ENCODE data around the gene MYOG. TPM values are rescaled to one million over a fixed set of nuclear protein-coding genes. Genes with fewer than 3 reads are reported as not detected.

The MYOG gene
- total RNA-seq, 2 donors from 2014 or later, result 4.4 TPM; not detected in 1

GRCh38 chr1:203040513-203041275, 45.1 kb downstream of the MYOG start:
- intact Hi-C loops (cut with DNase I), result loop anchor here (2.0 kb wide), 1 partner anchor 132 kb away; no protein-coding TSS in a partner anchor

GRCh38 chr1:203039609-203040512, 46.0 kb downstream of the MYOG start:
- H3K27me3 ChIP-seq (replicated peaks; ENCODE audit: insufficient read depth), result peaks cover 2% of the 10 kb centered on the region
- 60% methylated on average over 11 of the region's 11 CpGs for WGBS
- H3K4me3 ChIP-seq, result no peak overlapping the region
- H3K36me3 ChIP-seq, result no peaks in the 10 kb centered on the region
- DNase-seq (ENCODE audit: low spot score), result no peak
- H3K9me3 ChIP-seq, result no peaks in the 10 kb centered on the region
- H3K4me1 ChIP-seq (replicated peaks), result no peaks in the 10 kb centered on the region
- intact Hi-C loops (cut with DNase I), result loop anchor here (1.0 to 5.0 kb wide), 4 partner anchors 79 to 232 kb away; no protein-coding TSS in a partner anchor
- no peak overlapping the region for H3K27ac ChIP-seq
- TF ChIP-seq POLR2A (IDR thresholded peaks at IDR 0.05) (no peak), POLR2AphosphoS5 (IDR thresholded peaks at IDR 0.05) (no peak), CTCF (IDR thresholded peaks at IDR 0.05) (no peak)

More at GRCh38 chr1:203040513-203041275, 45.1 kb downstream of the MYOG start:
- no peaks in the 10 kb centered on the region for H3K4me1 ChIP-seq (replicated peaks)
- no peak overlapping the region for H3K4me3 ChIP-seq
- no peaks in the 10 kb centered on the region for H3K9me3 ChIP-seq
- WGBS, result 64% methylated on average over 5 of the region's 5 CpGs
- H3K36me3 ChIP-seq, result no peaks in the 10 kb centered on the region
- no peak overlapping the region for H3K27ac ChIP-seq
- peaks cover 2% of the 10 kb centered on the region for H3K27me3 ChIP-seq (replicated peaks; ENCODE audit: insufficient read depth)
- no peak for TF ChIP-seq CTCF (IDR thresholded peaks at IDR 0.05)
- no peak for DNase-seq (ENCODE audit: low spot score)

- Histone ChIP-seq H3K36me3 (no peaks in the 10 kb centered on the region), H3K4me3 (no peak overlapping the region), H3K9me3 (no peaks in the 10 kb centered on the region), H3K27me3 (replicated peaks; ENCODE audit: insufficient read depth) (peaks cover 2% of the 10 kb centered on the region), H3K27ac (no peak overlapping the region), H3K4me1 (replicated peaks) (no peaks in the 10 kb centered on the region)
- DNase-seq (ENCODE audit: low spot score), result peak; percentile 66
- intact Hi-C loops (cut with DNase I), result loop anchor here (1.0 to 5.0 kb wide), 3 partner anchors 80 to 233 kb away; no protein-coding TSS in a partner anchor
- WGBS, result 58% methylated on average over 21 of the region's 22 CpGs
- peak; percentile 19 for TF ChIP-seq POLR2AphosphoS5 (IDR thresholded peaks at IDR 0.05)
- TF ChIP-seq POLR2A (IDR thresholded peaks at IDR 0.05), result no peak
- peak; percentile 67 to 90 (median 80) for TF ChIP-seq CTCF (IDR thresholded peaks at IDR 0.05)
Observed at GRCh38 chr1:203038891-203039608, 46.8 kb downstream of the MYOG start.

- H3K36me3 ChIP-seq, result no peaks in the 10 kb centered on the region
- no peaks in the 10 kb centered on the region for H3K27me3 ChIP-seq (replicated peaks; ENCODE audit: insufficient read depth)
- TF ChIP-seq POLR2A (IDR thresholded peaks at IDR 0.05), result no peak
- no peak for TF ChIP-seq POLR2AphosphoS5 (IDR thresholded peaks at IDR 0.05)
- TF ChIP-seq CTCF (IDR thresholded peaks at IDR 0.05), result no peak
- WGBS, result 22% methylated on average over 9 of the region's 9 CpGs
- DNase-seq (ENCODE audit: low spot score), result no peak
- intact Hi-C loops (cut with DNase I), result loop anchor here (2.0 to 5.0 kb wide), 2 partner anchors 81 to 234 kb away; no protein-coding TSS in a partner anchor
- no peak overlapping the region for H3K27ac ChIP-seq
- H3K9me3 ChIP-seq, result no peaks in the 10 kb centered on the region
- no peak overlapping the region for H3K4me3 ChIP-seq
- no peaks in the 10 kb centered on the region for H3K4me1 ChIP-seq (replicated peaks)
Observed at GRCh38 chr1:203038217-203038741, 47.5 kb downstream of the MYOG start.

Data from prostate gland (tissue), 2 donors.